Ishikawa (cell line): Measurements from ENCODE around the gene PDSS2.

ENCODE experiments used
- EGR1 ChIP-seq: IDR thresholded peaks from 2 replicates; pipeline ENCODE4 v1.6.1; 2012
- EP300 ChIP-seq: IDR thresholded peaks from 2 replicates; pipeline ENCODE4 v1.6.1; 2012; ENCODE audit warnings: borderline replicate concordance

- TF ChIP-seq EP300, result no peak
- no peak for TF ChIP-seq EGR1
These were observed 141.1 kb downstream of the PDSS2 start for GRCh38 chr6:107318100-107318736.
